ENCODE results near the gene PHF13.

Gene PHF13

DNA sequence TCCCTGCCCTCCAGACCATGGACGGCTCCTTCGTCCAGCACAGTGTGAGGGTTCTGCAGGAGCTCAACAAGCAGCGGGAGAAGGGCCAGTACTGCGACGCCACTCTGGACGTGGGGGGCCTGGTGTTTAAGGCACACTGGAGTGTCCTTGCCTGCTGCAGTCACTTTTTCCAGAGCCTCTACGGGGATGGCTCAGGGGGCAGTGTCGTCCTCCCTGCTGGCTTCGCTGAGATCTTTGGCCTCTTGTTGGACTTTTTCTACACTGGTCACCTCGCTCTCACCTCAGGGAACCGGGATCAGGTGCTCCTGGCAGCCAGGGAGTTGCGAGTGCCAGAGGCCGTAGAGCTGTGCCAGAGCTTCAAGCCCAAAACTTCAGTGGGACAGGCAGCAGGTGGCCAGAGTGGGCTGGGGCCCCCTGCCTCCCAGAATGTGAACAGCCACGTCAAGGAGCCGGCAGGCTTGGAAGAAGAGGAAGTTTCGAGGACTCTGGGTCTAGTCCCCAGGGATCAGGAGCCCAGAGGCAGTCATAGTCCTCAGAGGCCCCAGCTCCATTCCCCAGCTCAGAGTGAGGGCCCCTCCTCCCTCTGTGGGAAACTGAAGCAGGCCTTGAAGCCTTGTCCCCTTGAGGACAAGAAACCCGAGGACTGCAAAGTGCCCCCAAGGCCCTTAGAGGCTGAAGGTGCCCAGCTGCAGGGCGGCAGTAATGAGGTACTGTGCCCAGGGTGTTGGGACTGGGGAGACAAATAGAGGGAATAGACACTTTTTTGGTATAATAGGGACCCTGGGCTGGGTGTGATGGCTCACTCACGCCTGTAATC, 32.7 kb upstream of the PHF13 start:
- DNase-seq (ENCODE audit: low spot score): no peak
- in situ Hi-C loops (cut with MboI; ENCODE audit: low sequenced_read_pairs, unreplicated experiment): no loop called here
- TF ChIP-seq, protein P1, sequence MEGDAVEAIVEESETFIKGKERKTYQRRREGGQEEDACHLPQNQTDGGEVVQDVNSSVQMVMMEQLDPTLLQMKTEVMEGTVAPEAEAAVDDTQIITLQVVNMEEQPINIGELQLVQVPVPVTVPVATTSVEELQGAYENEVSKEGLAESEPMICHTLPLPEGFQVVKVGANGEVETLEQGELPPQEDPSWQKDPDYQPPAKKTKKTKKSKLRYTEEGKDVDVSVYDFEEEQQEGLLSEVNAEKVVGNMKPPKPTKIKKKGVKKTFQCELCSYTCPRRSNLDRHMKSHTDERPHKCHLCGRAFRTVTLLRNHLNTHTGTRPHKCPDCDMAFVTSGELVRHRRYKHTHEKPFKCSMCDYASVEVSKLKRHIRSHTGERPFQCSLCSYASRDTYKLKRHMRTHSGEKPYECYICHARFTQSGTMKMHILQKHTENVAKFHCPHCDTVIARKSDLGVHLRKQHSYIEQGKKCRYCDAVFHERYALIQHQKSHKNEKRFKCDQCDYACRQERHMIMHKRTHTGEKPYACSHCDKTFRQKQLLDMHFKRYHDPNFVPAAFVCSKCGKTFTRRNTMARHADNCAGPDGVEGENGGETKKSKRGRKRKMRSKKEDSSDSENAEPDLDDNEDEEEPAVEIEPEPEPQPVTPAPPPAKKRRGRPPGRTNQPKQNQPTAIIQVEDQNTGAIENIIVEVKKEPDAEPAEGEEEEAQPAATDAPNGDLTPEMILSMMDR (IDR thresholded peaks at IDR 0.05; ENCODE audit: borderline replicate concordance, control extremely low read depth, extremely low read depth, insufficient read depth, missing control alignments): no peak

DNA sequence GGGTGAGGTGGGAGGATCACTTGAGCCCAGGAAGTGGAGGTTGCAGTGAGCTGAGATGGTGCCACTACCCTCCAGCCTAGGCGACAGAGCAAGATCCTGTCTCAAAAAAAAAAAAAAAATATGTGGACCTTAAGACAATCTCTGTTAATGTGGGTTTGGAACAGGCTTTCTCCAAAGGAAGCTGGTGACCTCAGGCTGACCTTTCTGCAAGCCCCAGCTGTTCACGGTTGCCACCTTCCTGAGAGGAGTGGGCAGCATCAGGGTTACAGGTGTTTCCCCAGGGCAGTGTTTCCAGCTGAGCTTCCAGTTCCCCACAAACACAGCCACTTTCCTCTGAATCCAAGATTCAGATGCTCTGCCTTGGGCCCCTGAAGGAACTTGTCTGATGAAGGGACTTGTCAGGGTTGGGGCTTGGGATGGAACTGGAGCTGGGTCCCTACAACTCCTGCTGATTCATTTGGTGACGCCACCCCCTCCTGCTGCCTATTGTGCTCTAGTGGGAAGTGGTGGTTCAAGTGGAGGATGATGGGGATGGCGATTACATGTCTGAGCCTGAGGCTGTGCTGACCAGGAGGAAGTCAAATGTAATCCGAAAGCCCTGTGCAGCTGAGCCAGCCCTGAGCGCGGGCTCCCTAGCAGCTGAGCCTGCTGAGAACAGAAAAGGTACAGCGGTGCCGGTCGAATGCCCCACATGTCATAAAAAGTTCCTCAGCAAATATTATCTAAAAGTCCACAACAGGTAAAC, 31.8 kb upstream of the PHF13 start:
- DNase-seq (ENCODE audit: low spot score): no peak
- TF ChIP-seq, protein P1 (IDR thresholded peaks at IDR 0.05; ENCODE audit: borderline replicate concordance, control extremely low read depth, extremely low read depth, insufficient read depth, missing control alignments): no peak
- in situ Hi-C loops (cut with MboI; ENCODE audit: low sequenced_read_pairs, unreplicated experiment): no loop called here

DNA sequence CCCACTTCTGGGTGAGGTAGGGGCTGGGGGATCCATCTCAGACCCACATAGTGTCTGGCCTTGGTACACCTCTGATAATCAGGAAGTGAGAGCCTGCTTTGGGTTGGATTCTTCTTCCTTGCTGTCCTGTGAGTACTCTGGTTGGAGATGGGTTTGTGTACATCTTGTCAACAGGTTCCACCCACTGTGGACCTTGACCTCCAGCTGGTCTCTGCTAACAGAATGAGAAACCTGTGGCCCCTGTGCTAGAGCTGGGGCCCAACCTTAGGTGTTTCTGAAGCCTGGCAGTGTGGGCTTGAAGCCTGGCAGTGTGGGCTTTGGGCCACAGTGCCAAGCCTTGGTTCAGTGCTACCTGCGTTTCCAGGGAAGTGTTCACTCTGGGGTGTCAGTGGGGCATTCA, 31.2 kb upstream of the PHF13 start:
- in situ Hi-C loops (cut with MboI; ENCODE audit: low sequenced_read_pairs, unreplicated experiment): no loop called here

DNA sequence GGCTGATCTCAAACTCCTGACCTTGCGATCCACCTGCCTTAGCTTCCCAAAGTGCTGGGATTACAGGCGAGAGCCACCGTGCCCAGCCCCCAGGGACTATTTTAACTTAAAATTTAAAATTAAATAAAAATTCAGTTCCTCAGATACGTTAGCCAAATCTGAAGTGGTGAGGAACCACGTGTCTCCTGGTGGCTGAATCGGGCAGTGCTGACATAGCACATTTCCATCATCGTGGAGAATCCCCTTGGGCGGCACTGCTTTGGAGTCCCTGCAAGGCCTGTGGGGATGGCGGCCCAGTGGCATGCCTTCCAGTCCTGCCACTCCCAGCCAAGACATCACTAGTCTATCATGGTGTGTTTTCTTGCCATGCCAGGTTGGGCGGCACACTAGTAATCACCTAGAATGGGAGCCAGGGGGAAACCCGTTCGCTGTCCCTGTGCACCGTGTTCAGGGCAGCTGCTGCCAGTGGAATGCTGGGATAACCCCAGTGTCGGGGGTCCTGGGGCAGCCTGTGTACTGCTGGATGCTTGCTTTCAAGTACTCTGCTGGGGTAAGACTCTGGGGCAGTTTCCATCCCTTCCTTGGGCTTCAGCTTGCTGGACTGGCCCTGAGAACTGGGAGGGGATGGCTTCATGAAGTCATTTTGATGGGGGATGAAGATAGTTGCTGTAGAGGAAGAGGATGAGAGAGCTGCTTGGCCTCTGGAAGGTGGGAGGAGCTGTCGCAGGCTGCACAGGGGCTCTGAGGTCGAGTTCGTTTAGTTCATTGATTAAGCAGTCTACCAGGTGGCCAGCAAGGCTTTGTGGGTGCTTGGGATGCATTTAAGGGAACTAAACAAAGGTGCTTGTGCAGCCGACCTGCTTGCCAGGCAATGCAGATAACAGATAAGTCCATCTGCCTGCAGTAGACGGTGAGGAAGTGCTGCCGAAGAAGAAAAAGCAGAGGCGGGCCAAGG, 29.1 kb upstream of the PHF13 start:
- in situ Hi-C loops (cut with MboI; ENCODE audit: low sequenced_read_pairs, unreplicated experiment): no loop called here
- TF ChIP-seq, protein P1 (IDR thresholded peaks at IDR 0.05; ENCODE audit: borderline replicate concordance, control extremely low read depth, extremely low read depth, insufficient read depth, missing control alignments): no peak
- DNase-seq (ENCODE audit: low spot score): no peak

More for the DNA sequence above, 31.2 kb upstream of the PHF13 start:
- TF ChIP-seq, protein P1 (IDR thresholded peaks at IDR 0.05; ENCODE audit: borderline replicate concordance, control extremely low read depth, extremely low read depth, insufficient read depth, missing control alignments): no peak
- DNase-seq (ENCODE audit: low spot score): no peak

DNA sequence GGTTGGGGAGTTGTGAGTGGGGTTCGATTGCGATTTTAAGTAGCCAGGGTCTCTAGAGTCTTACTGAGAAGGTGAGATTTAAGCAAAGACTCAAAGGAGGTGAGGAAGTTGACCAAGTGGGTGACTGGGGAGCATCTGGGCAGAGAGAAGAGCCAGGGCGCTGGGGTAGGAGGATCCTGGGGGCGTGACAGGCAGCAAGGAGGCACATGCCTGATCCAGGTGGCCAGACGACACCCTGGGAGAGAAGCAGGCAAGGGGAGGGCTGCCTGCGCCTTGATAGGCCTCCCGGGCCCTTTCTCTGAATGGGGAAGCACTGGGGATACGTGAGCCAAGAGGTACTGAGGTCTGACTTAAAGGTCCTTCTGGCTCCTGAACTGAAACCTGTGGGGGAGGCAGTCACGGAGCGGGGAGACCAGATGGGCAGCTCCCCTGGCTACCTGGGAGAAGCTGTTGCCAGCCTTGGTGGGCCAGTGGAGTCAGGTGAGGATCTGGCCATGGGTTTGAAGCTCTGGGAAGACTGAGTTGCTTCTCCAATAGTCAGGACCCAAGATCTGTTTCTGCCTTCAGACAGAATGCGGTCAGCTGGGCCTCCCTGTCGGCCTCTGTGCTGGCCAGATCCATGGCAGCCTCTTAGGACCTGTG, 28.3 kb upstream of the PHF13 start:
- no peak for DNase-seq (ENCODE audit: low spot score)
- in situ Hi-C loops (cut with MboI; ENCODE audit: low sequenced_read_pairs, unreplicated experiment): no loop called here
- TF ChIP-seq, protein P1 (IDR thresholded peaks at IDR 0.05; ENCODE audit: borderline replicate concordance, control extremely low read depth, extremely low read depth, insufficient read depth, missing control alignments): no peak
